GM12875 (cell line): Measurements from ENCODE around the gene KCNJ16.

Source experiments
- H3K4me3 ChIP-seq: one replicate; pipeline ENCODE4 v1.5.1; 2011; ENCODE audit warnings: low read depth, low read length, control low read depth
- CTCF ChIP-seq: IDR thresholded peaks from 2 replicates; pipeline ENCODE4 v1.5.1; 2011; ENCODE audit warnings: low read depth, mild to moderate bottlenecking, control low read depth, inconsistent platforms, low read length, moderate library complexity, borderline replicate concordance; ENCODE audit not compliant: insufficient read depth

The KCNJ16 gene

GRCh38 chr17:70121126-70121525 is 46.1 kb downstream of the KCNJ16 start:
- H3K4me3 ChIP-seq: no peak overlapping the region
- no peak for TF ChIP-seq CTCF

GRCh38 chr17:70123193-70123592 is 48.2 kb downstream of the KCNJ16 start:
- H3K4me3 ChIP-seq: no peak overlapping the region
- TF ChIP-seq CTCF: no peak

DNA sequence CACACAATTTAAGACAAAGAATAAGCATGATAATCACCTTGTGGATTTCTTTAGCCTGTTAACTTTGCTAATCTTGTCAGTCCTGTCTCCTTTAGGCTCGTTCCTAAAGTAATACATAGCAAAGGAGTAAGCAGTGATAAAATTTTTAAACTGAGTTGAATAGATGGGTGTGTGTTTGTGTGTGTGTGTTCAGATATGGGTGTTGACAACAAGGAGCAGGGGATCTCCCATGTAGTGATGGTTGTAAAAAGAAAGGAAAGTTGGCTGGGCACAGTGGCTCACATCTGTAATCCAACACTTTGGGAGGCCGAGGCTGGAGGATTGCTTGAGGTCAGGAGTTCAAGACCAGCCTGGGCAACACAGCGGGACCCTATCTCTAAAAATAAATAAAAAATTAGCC is 49.7 kb downstream of the KCNJ16 start:
- no peak for TF ChIP-seq CTCF
- no peak overlapping the region for H3K4me3 ChIP-seq

DNA sequence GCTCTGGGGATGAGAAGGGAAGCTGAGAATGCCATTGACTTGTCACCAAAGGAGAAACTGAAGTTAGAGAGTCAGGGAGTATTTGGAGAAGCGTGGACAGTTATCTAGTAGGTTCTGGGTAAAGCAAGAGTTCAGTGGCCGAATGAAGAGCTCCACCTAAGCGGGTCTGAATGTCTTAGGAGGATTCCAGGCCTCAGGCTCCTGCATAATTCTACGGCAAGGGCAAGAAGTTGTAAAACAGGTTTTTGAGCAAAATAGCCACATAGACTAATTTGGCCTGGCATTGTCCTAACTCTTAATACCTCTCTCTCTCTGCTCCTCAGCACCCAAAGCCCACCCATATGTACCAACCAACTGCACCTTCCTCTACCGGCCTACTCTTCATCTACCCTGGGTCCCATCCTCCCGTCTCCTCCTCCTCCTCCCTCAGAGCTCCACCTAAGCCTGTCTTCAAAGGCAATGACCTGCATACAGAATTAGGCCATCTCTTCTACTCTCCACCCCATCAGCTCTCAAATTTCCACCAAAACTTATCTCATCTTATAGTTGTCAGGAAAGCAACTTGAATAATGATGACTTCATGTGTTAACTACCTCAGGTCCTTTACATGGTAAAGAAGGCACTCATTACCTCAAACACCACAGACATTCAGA is 52.3 kb downstream of the KCNJ16 start:
- TF ChIP-seq CTCF: no peak

GRCh38 chr17:70128727-70129238 is 53.8 kb downstream of the KCNJ16 start:
- H3K4me3 ChIP-seq: no peak overlapping the region
- no peak for TF ChIP-seq CTCF

More for the DNA sequence above, 52.3 kb downstream of the KCNJ16 start:
- H3K4me3 ChIP-seq: no peak overlapping the region

DNA sequence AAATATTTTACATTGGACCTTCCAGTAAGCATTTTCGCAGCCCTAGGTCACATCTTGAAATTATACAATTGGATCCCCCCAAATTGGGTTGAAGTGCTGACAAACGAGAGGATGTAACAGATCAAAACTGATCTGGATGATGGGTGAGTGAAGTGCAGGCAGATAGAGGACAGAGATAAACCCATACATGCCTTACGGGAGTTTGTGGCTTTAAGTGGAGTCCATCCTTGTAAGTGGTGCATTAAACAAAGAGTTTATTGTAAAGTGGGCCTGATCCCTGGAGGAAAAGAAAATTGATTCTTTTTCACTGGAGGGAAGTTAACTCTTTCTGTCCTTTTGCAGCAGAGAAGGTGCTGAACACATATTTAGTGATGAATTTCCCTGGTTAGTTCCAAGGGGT is 55.3 kb downstream of the KCNJ16 start:
- no peak for TF ChIP-seq CTCF
- H3K4me3 ChIP-seq: no peak overlapping the region

DNA sequence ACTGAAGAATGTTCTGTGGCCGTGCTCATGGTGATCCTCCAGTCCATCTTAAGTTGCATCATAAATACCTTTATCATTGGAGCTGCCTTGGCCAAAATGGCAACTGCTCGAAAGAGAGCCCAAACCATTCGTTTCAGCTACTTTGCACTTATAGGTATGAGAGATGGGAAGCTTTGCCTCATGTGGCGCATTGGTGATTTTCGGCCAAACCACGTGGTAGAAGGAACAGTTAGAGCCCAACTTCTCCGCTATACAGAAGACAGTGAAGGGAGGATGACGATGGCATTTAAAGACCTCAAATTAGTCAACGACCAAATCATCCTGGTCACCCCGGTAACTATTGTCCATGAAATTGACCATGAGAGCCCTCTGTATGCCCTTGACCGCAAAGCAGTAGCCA is 57.5 kb downstream of the KCNJ16 start:
- no peak overlapping the region for H3K4me3 ChIP-seq
- no peak for TF ChIP-seq CTCF
